ENCODE measurements around the gene DIPK1B.

Gene DIPK1B

GRCh38 chr9:136711751-136712689 lies at the start of gene DIPK1B:
Gene DIPK1B (plus strand): TSS chr9:136712572. CDS start chr9:136712666, 94 bp downstream.
- no peak for DNase-seq

DNA sequence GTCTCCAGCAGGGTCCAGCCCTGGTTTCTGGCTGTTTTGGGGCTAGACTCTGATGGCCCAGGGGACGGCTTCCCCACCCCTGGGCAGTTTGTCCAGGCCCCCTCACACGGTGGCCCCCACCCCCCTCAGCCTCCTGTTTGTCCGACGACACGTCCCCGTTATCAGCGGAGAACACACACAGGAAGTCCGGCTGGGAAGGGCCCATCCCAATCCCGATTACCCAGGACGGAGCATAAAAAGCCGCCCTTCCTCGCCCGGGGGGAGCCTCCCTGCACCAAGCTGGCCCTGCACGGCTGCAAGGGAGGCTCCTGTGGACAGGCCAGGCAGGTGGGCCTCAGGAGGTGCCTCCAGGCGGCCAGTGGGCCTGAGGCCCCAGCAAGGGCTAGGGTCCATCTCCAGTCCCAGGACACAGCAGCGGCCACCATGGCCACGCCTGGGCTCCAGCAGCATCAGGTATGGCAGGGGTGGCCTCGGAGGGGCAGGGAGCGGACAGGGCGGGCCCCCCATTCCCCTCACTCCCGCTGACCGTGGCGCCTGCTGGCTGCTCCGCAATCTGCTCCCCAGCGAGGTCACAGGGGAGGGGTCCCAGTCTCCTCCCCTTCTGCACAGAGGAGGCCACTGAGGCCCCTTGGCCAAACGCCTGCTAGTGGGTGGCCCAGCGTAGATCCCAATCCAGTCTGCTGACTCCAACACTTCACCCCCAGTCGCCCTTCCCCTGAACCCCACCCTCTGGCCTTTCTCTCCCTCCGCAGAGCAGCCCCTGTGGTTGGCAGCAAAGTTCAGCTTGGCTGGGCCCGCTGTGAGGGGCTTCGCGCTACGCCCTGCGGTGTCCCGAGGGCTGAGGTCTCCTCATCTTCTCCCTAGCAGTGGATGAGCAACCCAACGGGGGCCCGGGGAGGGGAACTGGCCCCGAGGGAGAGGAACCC lies 49.5 kb upstream of the DIPK1B start, which contains the start of gene EGFL7:
TSS of gene EGFL7 (plus strand) at position 261 of the 926 bp plus-strand sequence. CDS start 5,367 bp downstream, outside the sequence.
- no peak for DNase-seq

DNA sequence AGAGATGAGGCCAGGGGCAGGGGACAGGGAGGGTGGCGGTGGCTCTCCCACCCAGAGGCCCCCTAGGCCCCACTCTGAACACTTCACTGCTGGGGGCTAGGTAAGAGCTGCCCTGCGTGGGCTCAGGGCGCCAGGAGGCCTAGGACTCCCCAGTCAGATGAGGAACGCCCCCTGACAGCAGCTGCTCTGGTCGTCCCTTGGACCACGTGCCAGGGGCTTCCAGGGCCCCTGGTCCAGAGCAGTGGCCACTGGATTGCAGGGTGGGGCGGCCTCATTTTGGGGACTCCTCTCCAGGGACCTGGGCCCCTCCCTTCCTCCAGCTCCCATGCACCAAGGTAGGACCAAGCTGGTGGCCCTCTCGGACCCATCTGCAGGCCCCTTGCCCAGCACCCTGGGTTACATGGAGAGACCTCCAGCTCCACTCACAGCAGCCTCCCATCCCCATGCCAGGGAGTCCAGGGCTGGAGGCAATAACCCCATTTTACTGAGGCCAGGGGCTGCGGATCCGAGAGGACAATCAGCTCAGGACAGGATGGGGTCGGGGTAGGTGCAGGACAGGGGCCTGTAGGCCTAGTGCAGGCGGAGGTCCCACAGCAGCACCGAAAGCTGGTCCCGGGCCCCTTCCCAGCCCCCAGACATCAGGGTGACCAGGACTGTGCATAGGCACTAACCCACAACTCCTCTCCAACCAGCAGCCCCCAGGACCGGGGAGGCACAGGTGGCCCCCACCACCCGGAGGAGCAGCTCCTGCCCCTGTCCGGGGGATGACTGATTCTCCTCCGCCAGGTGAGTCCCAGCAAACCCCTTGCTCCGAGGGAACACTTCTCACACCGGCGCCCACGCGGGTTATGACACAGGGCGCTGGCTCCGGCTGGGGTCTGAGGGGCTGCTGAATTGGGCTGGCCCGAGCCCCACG lies 48.1 kb upstream of the DIPK1B start:
- DNase-seq, result no peak

DNA sequence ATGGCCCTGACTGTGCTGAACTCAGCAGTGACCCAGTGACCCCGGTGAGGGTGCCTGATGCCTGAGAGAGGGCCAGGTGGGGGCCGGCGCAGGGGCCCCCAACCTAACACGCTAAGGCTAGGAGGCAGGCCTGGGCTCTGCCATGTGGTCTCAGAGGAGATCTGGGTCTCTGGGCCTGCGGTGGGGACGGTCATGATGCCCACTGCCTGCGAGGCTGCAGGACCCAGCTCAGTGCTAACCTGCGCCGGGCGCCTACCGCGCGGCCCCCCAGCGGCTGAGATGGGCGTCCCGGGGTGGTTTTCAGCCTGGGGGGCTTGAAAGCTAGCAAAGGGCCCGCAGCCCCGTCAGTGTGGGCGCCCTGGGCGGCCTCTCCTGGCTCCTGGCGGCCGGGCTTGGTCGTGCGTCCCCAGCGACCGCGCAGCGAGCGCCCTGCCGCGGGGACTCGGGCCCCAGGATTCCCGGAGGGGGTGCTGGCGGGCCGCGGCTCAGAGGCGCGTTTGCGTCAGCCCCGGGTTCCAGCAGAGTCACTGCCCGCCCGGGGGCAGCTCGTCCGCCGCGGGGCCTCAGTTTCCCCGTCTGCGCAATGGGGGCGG lies 47.2 kb upstream of the DIPK1B start:
- DNase-seq, result peak; percentile 71

- DNase-seq, result peak; percentile 67
Measured at GRCh38 chr9:136665704-136666371, 46.5 kb upstream of the DIPK1B start.

DNA sequence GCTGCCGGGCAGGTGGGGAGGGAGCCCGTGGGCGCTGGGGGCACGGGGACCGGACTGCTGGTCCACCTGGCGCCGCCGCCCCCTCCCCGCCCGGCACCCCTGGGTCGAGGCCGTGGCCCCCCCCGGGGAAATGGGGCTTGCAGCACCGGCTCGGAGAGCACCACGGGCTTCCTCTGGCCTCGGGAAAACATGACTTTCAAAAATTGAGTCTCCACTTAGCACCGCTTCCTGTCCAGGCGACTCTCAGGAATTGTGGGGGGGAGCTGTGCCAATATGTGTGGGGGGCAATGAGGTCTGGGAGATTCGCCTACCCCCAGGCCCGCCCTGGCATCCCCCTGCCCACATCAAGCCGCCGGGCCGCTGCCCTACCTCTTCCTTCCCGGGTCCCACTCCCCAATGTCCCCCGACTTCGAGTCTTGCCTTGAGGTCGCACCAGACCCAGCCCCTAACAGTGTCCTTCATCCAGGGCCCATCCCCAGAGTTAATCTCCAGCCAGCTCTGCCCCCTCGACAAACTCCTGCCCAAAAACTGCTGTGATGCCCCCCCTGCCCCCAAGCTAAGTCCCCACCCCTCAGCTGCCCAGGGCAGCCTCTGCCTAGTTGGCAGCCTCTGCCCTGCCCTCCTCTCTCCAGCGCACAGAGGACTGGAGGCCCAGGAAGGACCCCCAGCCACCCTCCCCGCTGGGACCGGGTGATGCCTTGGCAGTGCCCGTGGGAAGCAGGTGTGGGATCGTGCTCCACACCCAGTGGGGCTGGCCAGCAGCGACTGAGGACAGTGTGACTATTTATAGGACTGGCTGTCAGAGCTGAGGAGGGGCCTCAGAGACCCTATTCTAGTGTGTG lies 45.8 kb upstream of the DIPK1B start:
- no peak for DNase-seq

DNA sequence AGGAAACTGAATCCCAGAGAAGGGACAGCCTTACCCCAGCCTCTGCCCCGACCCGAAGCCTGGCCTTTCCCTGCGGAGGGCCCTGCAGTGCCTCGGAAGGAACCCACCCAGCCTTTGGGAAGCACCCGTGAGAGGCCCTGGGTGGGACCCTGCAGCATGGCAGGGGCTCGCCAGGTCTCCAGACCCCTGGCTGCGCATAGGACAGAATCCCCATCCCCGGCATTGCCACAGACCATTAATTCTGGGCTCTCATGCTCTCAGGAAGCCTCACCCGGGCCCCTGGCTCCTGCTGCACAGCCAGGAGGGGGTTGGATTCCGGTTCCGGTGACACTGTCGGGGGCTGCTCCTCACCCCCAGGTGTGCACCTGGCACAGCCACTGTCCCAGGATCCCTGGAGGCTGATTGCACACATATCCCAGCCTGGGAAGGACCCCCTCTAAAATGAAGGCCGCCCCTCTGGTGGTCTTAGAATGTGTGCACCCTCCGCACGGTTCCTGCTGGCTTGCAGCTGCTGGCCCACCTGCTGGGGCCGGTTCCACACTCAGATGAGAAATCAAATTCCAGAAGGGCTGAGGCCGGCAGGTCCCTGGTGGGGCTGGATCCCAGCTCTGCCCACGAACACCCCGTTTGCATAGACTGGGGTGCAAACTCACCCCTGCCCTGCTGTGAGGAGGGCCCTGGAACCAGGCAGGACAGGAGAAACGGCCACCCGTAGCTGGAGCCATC lies 45.0 kb upstream of the DIPK1B start:
- no peak for DNase-seq

GRCh38 chr9:136667940-136668760 lies 44.2 kb upstream of the DIPK1B start:
- DNase-seq, result no peak

DNA sequence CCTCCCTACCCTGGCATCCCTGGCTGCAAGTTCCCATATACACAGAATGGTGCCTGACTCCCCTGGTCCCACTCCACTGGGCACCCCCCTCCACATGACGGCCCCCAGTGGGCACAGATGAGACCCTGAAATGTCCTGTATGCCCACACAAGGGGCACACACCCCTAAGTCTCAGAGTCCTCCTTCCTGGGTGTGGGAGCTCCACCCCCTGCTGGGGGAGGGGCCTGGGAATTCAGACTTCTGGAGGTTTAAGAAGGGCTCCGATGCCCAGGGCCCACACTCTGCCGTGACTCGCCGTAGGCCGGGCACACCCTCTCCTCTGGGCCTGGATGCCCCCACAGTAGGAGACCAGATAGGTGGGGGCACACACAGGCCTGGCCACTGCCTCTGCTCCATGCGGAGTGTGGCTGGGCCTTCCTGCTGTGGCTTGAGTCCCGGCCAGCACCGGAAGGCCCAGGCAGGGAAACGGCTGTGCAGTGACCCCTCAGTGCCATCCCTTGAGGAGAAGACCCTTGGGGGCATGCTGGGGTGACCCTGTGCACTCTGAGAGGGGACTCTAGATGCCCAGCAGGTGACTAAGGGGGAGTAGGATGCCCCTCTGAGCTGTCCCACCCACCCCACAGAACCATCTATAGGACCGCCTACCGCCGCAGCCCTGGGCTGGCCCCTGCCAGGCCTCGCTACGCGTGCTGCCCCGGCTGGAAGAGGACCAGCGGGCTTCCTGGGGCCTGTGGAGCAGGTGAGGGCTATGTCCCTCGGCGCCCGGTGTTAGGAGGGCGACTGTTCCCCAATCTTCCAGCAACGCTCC lies 43.2 kb upstream of the DIPK1B start:
- no peak for DNase-seq

DNA sequence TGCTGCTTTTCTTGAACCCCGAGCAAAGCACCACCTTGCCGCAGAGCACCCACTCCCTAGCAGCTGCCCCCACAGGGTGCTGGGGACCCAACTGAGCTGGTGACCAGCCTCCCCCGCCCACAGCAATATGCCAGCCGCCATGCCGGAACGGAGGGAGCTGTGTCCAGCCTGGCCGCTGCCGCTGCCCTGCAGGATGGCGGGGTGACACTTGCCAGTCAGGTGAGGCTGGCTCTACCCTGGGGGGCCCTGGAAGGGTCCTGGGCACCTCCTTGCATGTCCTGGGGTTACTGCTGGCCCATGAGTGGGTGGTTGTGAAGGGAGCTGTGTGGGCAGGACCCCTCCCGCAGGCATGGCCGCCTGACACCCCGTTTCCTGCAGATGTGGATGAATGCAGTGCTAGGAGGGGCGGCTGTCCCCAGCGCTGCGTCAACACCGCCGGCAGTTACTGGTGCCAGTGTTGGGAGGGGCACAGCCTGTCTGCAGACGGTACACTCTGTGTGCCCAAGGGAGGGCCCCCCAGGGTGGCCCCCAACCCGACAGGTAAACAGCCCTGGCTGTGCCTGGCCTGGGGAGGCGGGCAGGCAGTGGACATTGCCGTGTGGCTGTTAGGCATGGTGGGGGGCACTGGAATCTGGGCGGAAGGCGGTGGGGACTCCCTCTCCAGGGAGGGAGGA lies 42.4 kb upstream of the DIPK1B start:
- no peak for DNase-seq

DNA sequence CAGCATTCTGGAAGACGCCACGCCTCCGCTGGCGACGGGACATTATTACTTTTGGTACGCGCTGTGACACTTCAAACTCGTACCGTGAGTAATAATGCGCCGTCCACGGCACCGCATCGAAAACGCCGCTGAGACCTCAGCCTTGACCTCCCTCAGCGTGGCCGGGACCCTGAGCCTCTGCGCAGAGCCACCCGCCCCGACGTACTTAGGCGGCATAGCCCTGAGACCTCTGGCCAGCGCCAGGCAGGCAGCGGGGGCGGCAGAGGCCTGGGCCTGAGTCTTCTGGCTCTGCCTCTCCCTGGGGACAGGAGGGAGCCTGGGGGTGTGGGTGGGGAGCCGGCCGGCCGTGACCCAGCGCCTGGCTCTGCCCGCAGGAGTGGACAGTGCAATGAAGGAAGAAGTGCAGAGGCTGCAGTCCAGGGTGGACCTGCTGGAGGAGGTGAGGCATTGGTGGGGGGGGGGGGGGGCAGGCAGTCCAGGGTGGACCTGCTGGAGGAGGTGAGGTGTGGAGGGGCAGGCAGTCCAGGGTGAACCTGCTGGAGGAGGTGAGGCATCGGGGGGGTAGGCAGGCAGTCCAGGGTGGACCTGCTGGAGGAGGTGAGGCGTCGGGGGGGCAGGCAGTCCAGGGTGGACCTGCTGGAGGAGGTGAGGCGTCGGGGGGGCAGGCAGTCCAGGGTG lies 41.7 kb upstream of the DIPK1B start:
- no peak for DNase-seq

DNA sequence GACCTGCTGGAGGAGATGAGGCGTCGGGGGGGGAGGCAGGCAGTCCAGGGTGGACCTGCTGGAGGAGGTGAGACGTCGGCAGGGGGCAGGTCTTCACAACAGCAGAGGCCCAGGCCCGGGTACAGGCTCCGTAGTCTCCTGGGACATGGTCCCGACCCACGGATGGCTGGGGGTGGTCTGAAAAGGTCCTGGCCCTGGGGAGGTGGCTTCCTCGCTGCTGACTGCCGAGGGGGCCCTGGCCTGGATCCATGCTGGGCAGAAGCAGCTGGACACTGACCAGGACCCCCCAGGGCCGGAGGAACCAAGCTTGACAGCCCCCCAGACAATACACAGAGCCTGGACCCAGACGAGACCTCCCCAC lies 41.1 kb upstream of the DIPK1B start:
- DNase-seq, result no peak

DNA sequence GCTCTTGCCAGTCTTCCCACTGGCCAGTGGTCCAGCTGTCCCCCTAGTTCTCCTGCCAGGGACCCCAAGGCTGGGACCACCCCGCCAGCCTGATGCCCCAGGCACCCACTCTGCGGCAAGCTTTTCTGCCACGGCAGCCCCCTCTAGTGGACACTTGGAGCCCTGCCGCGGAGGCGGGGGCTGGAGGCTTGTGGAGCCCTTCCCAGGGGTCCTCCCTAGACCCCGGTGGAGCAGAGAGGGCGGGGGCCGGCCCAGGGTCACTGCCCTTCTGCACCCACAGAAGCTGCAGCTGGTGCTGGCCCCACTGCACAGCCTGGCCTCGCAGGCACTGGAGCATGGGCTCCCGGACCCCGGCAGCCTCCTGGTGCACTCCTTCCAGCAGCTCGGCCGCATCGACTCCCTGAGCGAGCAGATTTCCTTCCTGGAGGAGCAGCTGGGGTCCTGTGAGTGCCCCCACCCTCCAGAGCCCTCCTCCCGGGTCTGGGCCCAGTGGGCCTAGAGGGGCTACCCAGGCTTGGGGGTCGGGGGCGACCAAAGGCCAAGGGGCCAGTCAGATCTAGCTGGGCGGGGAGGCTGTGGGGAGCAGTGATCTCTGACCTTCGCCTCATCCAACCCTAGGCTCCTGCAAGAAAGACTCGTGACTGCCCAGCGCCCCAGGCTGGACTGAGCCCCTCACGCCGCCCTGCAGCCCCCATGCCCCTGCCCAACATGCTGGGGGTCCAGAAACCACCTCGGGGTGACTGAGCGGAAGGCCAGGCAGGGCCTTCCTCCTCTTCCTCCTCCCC lies 40.5 kb upstream of the DIPK1B start:
- peak; percentile 80 for DNase-seq

DNA sequence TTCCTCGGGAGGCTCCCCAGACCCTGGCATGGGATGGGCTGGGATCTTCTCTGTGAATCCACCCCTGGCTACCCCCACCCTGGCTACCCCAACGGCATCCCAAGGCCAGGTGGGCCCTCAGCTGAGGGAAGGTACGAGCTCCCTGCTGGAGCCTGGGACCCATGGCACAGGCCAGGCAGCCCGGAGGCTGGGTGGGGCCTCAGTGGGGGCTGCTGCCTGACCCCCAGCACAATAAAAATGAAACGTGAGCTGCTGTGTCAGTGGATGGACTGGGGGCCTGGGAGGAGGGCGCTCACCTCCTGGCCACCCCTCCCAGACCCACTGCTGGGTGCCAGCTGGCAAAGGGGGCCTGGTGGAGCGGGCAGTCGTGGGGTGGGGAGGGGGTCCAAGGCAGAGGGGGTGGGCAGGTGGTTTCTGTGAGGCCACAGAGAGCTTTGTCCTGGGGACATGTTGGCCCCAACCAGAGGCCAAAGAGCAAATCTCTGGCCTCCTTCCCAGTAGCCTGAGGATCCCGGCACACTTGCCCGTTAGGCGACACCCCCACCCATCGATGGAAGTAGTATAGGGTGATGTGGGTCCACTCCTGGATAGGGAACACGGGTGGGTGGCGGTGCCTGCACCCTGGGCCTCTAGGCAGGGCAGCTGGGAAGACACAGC lies 39.8 kb upstream of the DIPK1B start:
- no peak for DNase-seq
